Mucosa of descending colon (tissue), 3 donors: Measurements from ENCODE around the gene NEK4. TPM values are rescaled to one million over a fixed set of nuclear protein-coding genes. Genes with fewer than 3 reads are reported as not detected.

ENCODE experiments used
- ATAC-seq: fragments of 200-7000 bp; cut with Tn5 transposase; one replicate; pipeline ENCODE4 v1.9.1; 2020; ENCODE audit warnings: mild to moderate bottlenecking, moderate library complexity
- DNase-seq, 3 donors: peaks; one replicate each; pipeline ENCODE4 v3.0.0-alpha.2; 2020
- H3K36me3 ChIP-seq: fragments of 200-600 bp; one replicate; pipeline ENCODE4 v1.8.0; 2021; ENCODE audit warnings: low read depth, mild to moderate bottlenecking
- H3K4me1 ChIP-seq: fragments of 200-600 bp; one replicate; pipeline ENCODE4 v1.8.0; 2021; ENCODE audit warnings: low read depth, mild to moderate bottlenecking
- H3K4me3 ChIP-seq: fragments of 200-600 bp; one replicate; pipeline ENCODE4 v1.8.0; 2021; ENCODE audit warnings: mild to moderate bottlenecking
- H3K9me3 ChIP-seq: fragments of 200-600 bp; one replicate; pipeline ENCODE4 v1.8.0; 2021; ENCODE audit warnings: mild to moderate bottlenecking
- CTCF ChIP-seq: fragments of 200-600 bp; IDR thresholded peaks from one replicate; pipeline ENCODE4 v1.8.0; 2022; ENCODE audit warnings: antibody characterized with exemption, mild to moderate bottlenecking
- intact Hi-C, 2 donors: fragments of 100-400 bp; cut with DNase I in 1 of 2; cut with micrococcal nuclease in 1 of 2; formaldehyde crosslinking; loops; one replicate each; pipeline versions ENCODE4 v1.11.0 to v1.11.1; 2022; cut with DNase I, micrococcal nuclease
- total RNA-seq, 3 donors: library from RNA; stranded (reverse); fragmentation: NEBNext Ultra II Directional in 2 of 3; extraction: Animal tissue kit (Norgen Biotek cat#: 25700) in 2 of 3; gene quantifications; one replicate each; pipeline versions ENCODE4 v1.2.1 to v1.2.4, GENCODE V29; 2021 to 2023
- donor health status: DM: no; HTN: no; CAD: no; lungs with moderate emphysema.
- donor health status: DM: no; HTN: no; CAD: no.
- donor health status: DM: no; HTN: yes; CAD: no.

NEK4 gene
- total RNA-seq, 3 donors from 2014 or later = 19.9 to 33.9 (median 20.2) TPM

GRCh38 chr3:52722491-52722890 is 48.2 kb downstream of the NEK4 start:
- H3K4me3 ChIP-seq = no peak overlapping the region
- TF ChIP-seq CTCF = no peak
- no peak for DNase-seq
- H3K36me3 ChIP-seq = no peaks in the 10 kb centered on the region
- ATAC-seq = no peak
- intact Hi-C loops = no loop called here
- no peaks in the 10 kb centered on the region for H3K9me3 ChIP-seq
- H3K4me1 ChIP-seq = no peaks in the 10 kb centered on the region

DNA sequence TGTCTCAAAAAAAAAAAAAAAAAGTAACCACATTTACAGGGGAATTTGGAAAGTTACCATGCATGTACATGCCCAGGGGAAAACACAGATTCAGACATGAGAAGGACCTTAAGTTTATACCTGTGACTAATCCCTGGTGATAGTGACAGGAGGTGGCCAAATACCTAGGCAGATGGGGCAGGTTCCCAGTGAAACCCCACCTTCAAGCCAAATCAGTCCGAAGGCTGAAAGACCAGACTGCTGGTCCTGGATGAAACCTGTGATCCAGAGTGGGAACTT is 49.1 kb downstream of the NEK4 start:
- ATAC-seq = no peak
- TF ChIP-seq CTCF = no peak
- no peaks in the 10 kb centered on the region for H3K4me1 ChIP-seq
- intact Hi-C loops = no loop called here
- H3K4me3 ChIP-seq = no peak overlapping the region
- DNase-seq = no peak
- no peaks in the 10 kb centered on the region for H3K9me3 ChIP-seq
- no peaks in the 10 kb centered on the region for H3K36me3 ChIP-seq

DNA sequence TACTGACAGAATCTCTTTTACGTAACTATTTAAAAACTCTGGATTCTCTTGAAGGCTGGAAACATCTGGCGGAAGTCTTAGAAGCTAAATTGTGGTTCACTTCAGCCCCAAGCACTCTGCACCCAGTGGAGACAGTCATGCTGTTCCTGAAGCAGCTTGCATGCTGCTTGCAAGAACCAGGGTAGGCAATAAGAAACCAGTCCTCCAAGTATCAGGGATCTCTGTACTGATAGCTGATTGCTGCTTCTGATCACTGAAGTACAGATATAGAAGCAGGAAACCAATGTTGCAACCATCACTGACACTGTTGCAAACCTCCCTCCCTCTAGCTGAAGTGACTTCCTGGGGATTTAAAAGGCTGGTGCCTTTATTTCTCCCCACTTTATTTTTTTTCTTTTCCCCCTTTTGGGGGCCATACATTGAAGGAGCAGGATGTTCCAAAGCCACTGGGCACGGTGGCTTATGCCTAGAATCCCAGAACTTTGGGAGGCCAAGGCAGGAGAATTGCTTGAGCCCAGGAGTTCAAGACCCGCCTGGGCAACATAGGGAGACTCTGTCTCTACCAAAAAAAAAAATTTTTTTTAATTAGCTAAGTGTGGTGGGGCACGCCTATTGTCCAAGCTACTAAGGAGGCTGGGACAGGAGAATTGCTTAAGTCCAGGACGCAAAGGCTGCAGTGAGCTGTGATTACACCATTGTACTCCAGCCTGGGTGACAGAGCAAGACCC is 49.6 kb downstream of the NEK4 start:
- DNase-seq (no peak), ATAC-seq (peak; percentile 47)
- no peaks in the 10 kb centered on the region for H3K4me1 ChIP-seq
- intact Hi-C loops = no loop called here
- no peaks in the 10 kb centered on the region for H3K36me3 ChIP-seq
- TF ChIP-seq CTCF = no peak
- no peaks in the 10 kb centered on the region for H3K9me3 ChIP-seq
- H3K4me3 ChIP-seq = no peak overlapping the region

DNA sequence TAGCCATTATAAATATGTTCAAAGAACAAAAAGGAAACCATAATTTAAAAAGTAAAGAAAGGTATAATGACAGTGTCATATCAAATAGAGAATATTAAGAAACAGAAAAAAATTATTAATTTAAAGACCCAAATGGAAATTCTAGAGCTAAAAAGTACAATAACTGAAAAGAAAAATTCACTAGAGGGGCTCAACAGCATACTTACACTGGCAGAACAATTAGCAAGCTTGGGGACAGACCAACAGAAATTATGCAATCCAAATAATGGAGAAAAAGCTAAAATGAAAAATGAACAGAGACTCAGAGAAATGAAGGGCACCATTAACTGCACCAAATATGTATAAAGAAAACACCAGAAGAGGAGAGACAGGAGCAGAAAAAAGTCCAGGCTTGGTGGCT is 51.1 kb downstream of the NEK4 start:
- ATAC-seq (no peak), DNase-seq (no peak)
- no peak for TF ChIP-seq CTCF
- no peaks in the 10 kb centered on the region for H3K4me1 ChIP-seq
- no peaks in the 10 kb centered on the region for H3K36me3 ChIP-seq
- H3K9me3 ChIP-seq = no peaks in the 10 kb centered on the region
- intact Hi-C loops = no loop called here
- no peak overlapping the region for H3K4me3 ChIP-seq

DNA sequence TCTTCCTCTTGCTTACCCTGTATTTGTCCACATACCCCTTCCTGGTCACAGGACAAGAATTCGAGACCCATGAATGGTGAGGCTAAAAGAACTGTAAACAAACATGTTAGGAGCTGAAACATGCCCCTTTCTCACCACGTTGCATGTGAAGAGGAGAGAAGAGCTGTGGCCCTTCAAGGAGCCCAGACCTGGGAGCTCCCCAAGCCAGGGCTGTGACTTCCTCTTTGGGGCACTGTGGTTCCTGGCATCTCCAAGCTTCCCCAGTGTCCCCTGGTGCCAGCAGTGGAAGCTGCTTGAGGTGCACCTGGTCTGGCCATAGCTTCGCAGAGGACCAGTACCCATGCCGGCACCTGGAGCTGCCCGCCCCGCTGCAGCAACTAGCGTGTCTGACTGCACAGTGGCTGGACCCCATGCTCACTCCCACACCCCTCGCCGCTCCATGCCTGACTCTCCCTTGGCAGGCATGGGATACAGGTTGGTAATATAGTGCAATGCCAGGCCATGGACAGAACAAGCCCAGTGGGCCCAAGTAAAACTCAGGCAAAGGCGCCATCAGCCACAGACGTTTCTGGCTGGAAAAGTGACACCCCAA is 54.9 kb downstream of the NEK4 start:
- no peak for ATAC-seq
- Histone ChIP-seq H3K9me3 (no peaks in the 10 kb centered on the region), H3K36me3 (no peaks in the 10 kb centered on the region), H3K4me3 (no peak overlapping the region), H3K4me1 (peaks cover 5% of the 10 kb centered on the region)
- DNase-seq = no peak
- no peak for TF ChIP-seq CTCF
- intact Hi-C loops = no loop called here
